Right lobe of liver (tissue), 6 donors: ENCODE measurements around the gene MAP3K19. TPM values are rescaled to one million over a fixed set of nuclear protein-coding genes. Genes with fewer than 3 reads are reported as not detected.
"Not testable (repeated sequence)": the region's sequence is repeated elsewhere in the genome, so short reads cannot be mapped to it uniquely, and the experiment has no call there.

Experiments used
- ATAC-seq, 4 donors: fragments of 200-7000 bp; cut with Tn5 transposase; one replicate each; pipeline ENCODE4 v1.9.1; 2020; ENCODE audit warnings: mild to moderate bottlenecking in 4 of 4, moderate library complexity in 4 of 4
- DNase-seq, 3 donors: peaks; one replicate each; pipeline ENCODE4 v3.0.0-alpha.2; 2020
- H3K27ac ChIP-seq, 3 donors: fragments of 200-600 bp; one replicate each; pipeline ENCODE4 v1.8.0; 2022
- H3K27me3 ChIP-seq, 2 donors: fragments of 200-600 bp; one replicate each; pipeline ENCODE4 v1.8.0; 2022
- H3K36me3 ChIP-seq, 4 donors: fragments of 200-600 bp; sonication (generic) in 1 of 4; one replicate each; pipeline versions ENCODE4 v1.5.1 to v1.8.0; 2017 to 2022; ENCODE audit warnings: control low read depth in 1 of 4
- H3K4me1 ChIP-seq, 4 donors: fragments of 200-600 bp; sonication (generic) in 1 of 4; one replicate each; pipeline versions ENCODE4 v1.5.1 to v1.8.0; 2017 to 2022; ENCODE audit warnings: control low read depth in 1 of 4
- H3K4me3 ChIP-seq, 3 donors: fragments of 200-600 bp; one replicate each; pipeline ENCODE4 v1.8.0; 2022
- H3K9me3 ChIP-seq, 4 donors: fragments of 200-600 bp; sonication (generic) in 1 of 4; one replicate each; pipeline versions ENCODE4 v1.5.1 to v1.8.0; 2017 to 2022; ENCODE audit warnings: control low read depth in 1 of 4
- POLR2A ChIP-seq: fragments of 450-650 bp; IDR thresholded peaks from one replicate; pipeline ENCODE4 v1.6.1; 2017; ENCODE audit warnings: antibody characterized with exemption, mild to moderate bottlenecking
- WGBS: methylation state at CpG from one replicate; pipeline ENCODE4 v1.1.6; 2018; ENCODE audit warnings: low coverage, low lambda C conversion rate; ENCODE audit not compliant: insufficient coverage; ENCODE audit errors: missing lambda C conversion rate; 5-methylcytosine and 5-hydroxymethylcytosine counted together
- intact Hi-C, 2 donors: fragments of 100-400 bp; cut with DNase I; formaldehyde crosslinking; loops; one replicate each; pipeline versions ENCODE4 v1.11.2 to v1.14.1; 2022
- total RNA-seq, 6 experiments: library from RNA; depleted of rRNA in 2 of 6; stranded (reverse); fragments of >200 nt in 2 of 6; fragmentation: NEBNext Ultra II Directional in 3 of 6; extraction: Animal tissue kit (Norgen Biotek cat#: 25700) in 3 of 6; gene quantifications; one replicate each; pipeline versions ENCODE4 v1.1.0 to v1.2.4, GENCODE V29; 2016 to 2023
- TF ChIP-seq, protein P1 (sequence below), 4 donors: fragments of 200-600 bp in 3 of 4; fragments of 450-650 bp in 1 of 4; IDR thresholded peaks; one replicate each; pipeline versions ENCODE4 v1.5.1 to v1.8.0; 2016 to 2022; ENCODE audit warnings: antibody characterized with exemption in 4 of 4, mild to moderate bottlenecking in 2 of 4
- donor health status: DM: no; HTN: yes; CAD: no.
- donor health status: DM: no; HTN: no; CAD: no.
- donor health status: DM: no; HTN: no; CAD: no.
- donor health status: DM: no; HTN: yes; CAD: no.
- donor health status: DM: no; HTN: yes; CAD: no.

Gene MAP3K19
- total RNA-seq, 6 experiments from 2014 or later, result not detected

GRCh38 chr2:134988994-134989605 is 58.1 kb downstream of the MAP3K19 start:
- 12% methylated on average over 3 of the region's 3 CpGs for WGBS

GRCh38 chr2:134985061-134985460 is 62.2 kb downstream of the MAP3K19 start:
- Histone ChIP-seq H3K36me3 (no peaks in the 10 kb centered on the region), H3K9me3 (no peaks in the 10 kb centered on the region), H3K27me3 (no peaks in the 10 kb centered on the region), H3K27ac (no peak overlapping the region), H3K4me1 (no peaks in the 10 kb centered on the region), H3K4me3 (no peak overlapping the region)
- 82% methylated on average over 3 of the region's 3 CpGs for WGBS
- intact Hi-C loops, result no loop called here
- no peak for TF ChIP-seq POLR2A
- TF ChIP-seq, protein P1, sequence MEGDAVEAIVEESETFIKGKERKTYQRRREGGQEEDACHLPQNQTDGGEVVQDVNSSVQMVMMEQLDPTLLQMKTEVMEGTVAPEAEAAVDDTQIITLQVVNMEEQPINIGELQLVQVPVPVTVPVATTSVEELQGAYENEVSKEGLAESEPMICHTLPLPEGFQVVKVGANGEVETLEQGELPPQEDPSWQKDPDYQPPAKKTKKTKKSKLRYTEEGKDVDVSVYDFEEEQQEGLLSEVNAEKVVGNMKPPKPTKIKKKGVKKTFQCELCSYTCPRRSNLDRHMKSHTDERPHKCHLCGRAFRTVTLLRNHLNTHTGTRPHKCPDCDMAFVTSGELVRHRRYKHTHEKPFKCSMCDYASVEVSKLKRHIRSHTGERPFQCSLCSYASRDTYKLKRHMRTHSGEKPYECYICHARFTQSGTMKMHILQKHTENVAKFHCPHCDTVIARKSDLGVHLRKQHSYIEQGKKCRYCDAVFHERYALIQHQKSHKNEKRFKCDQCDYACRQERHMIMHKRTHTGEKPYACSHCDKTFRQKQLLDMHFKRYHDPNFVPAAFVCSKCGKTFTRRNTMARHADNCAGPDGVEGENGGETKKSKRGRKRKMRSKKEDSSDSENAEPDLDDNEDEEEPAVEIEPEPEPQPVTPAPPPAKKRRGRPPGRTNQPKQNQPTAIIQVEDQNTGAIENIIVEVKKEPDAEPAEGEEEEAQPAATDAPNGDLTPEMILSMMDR (IDR thresholded peaks at IDR 0.05), result no peak
- DNase-seq (no peak), ATAC-seq (no peak)

More at GRCh38 chr2:134988994-134989605, 58.1 kb downstream of the MAP3K19 start:
- ATAC-seq (peak; percentile 76 to 80 (median 79)), DNase-seq (no peak)
- Histone ChIP-seq H3K36me3 (no peaks in the 10 kb centered on the region), H3K27me3 (no peaks in the 10 kb centered on the region), H3K27ac (no peak overlapping the region), H3K4me3 (no peak overlapping the region), H3K9me3 (no peaks in the 10 kb centered on the region), H3K4me1 (no peaks in the 10 kb centered on the region)
- intact Hi-C loops, result no loop called here
- TF ChIP-seq, protein P1 (IDR thresholded peaks at IDR 0.05), result peak; percentile 50 to 54 (median 51)
- no peak for TF ChIP-seq POLR2A

DNA sequence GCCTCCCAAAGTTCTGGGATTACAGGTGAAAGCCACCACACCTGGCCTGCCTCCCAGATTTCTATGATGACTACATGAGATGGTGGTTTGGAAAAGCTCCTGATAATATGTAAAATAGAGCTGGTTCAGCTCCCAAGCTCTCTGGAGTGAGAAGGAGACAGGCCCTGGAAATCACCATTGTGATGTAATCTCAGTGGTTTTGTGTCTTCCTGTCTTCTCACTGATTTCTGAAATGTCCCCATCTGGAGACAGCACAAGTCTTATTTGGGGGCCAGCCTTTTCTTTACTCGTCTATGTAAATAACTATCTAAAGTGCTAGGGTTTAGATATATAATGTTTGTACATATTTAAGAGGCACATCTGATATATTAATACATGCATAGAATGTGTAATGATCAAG is 64.6 kb downstream of the MAP3K19 start:
- intact Hi-C loops, result no loop called here
- DNase-seq, result no peak
- 25% methylated on average over 1 of the region's 1 CpG for WGBS
- ATAC-seq, result no peak
- TF ChIP-seq POLR2A, result no peak
- TF ChIP-seq, protein P1 (IDR thresholded peaks at IDR 0.05), result no peak
- Histone ChIP-seq H3K27me3 (no peaks in the 10 kb centered on the region), H3K4me1 (no peaks in the 10 kb centered on the region), H3K36me3 (no peaks in the 10 kb centered on the region), H3K9me3 (no peaks in the 10 kb centered on the region), H3K27ac (no peak overlapping the region), H3K4me3 (no peak overlapping the region)

DNA sequence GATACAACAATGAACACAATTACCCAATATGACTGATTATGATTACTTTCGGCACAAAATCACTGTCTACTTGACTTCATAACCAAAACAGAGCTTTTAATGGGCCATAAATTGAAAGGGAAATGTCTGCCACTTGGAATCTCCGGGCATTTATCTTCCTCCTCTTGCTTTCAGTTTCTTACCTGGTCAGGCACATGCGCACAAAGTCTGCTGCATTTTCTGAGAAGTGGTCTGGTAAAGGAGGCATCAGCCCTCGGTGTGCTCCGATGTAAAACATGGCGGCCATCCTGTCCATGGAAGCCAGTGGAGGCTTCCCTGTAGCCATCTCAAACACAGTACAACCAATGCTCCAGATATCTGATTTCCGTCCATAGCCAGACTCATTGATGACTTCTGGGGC is 66.6 kb downstream of the MAP3K19 start:
- H3K27ac ChIP-seq, result no peak overlapping the region
- no peaks in the 10 kb centered on the region for H3K9me3 ChIP-seq
- DNase-seq, result no peak
- WGBS, result 89% methylated on average over 7 of the region's 7 CpGs
- no peaks in the 10 kb centered on the region for H3K4me1 ChIP-seq
- no peaks in the 10 kb centered on the region for H3K36me3 ChIP-seq
- H3K4me3 ChIP-seq, result no peak overlapping the region
- intact Hi-C loops, result no loop called here
- ATAC-seq, result no peak
- TF ChIP-seq, protein P1 (IDR thresholded peaks at IDR 0.05), result no peak
- no peak for TF ChIP-seq POLR2A
- H3K27me3 ChIP-seq, result no peaks in the 10 kb centered on the region

DNA sequence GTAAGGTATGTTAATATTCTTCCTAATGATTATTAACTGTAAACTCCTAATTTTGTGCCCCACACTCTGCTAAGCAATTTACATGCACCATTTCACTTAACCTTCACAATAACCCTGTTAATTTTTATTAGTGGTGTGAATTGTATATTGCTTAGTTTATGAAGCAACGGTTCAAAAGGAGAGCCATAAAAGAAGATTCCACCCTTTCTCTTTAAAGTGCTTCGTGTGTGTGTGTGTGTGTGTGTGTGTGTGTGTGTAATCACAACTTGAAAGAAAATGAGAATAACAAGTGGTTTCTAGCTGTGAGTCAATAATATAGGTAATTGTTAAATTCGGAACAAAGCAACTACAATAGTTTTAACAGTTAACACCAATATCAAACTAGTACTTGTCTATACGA is 68.0 kb downstream of the MAP3K19 start:
- no peaks in the 10 kb centered on the region for H3K36me3 ChIP-seq
- WGBS, result 71% methylated on average over 4 of the region's 4 CpGs
- ATAC-seq, result no peak
- H3K4me1 ChIP-seq, result no peaks in the 10 kb centered on the region
- DNase-seq, result no peak
- TF ChIP-seq POLR2A, result no peak
- TF ChIP-seq, protein P1 (IDR thresholded peaks at IDR 0.05), result no peak
- no peaks in the 10 kb centered on the region for H3K9me3 ChIP-seq
- no peak overlapping the region for H3K4me3 ChIP-seq
- H3K27me3 ChIP-seq, result no peaks in the 10 kb centered on the region
- intact Hi-C loops, result no loop called here
- H3K27ac ChIP-seq, result no peak overlapping the region

- intact Hi-C loops, H3K4me1 ChIP-seq, ATAC-seq, H3K27ac ChIP-seq, H3K36me3 ChIP-seq, H3K4me3 ChIP-seq, H3K9me3 ChIP-seq, DNase-seq, H3K27me3 ChIP-seq: not testable (repeated sequence)
- WGBS, result 72% methylated on average over 2 of the region's 5 CpGs
These were observed 70.1 kb downstream of the MAP3K19 start for GRCh38 chr2:134977104-134977503.
